Measurements from ENCODE around the gene ME2.
"Not testable (repeated sequence)": the region's sequence is repeated elsewhere in the genome, so short reads cannot be mapped to it uniquely, and the experiment has no call there.

- TF ChIP-seq CTCF (IDR thresholded peaks at IDR 0.05; ENCODE audit: extremely low read depth in 1 of 2, insufficient read depth in 1 of 2, low read depth in 1 of 2, low read length in 2 of 2); POLR2A (IDR thresholded peaks at IDR 0.05; ENCODE audit: low read depth, low read length); EZH2 (IDR thresholded peaks at IDR 0.05; ENCODE audit: borderline replicate concordance, low read depth, low read length, severe bottlenecking); FOS (IDR thresholded peaks at IDR 0.05; ENCODE audit: borderline replicate concordance, insufficient read depth, low read length): not testable (repeated sequence)
These were observed 2.0 kb downstream of the ME2 start for GRCh38 chr18:50880944-50881343.

Measured in endothelial cell of umbilical vein (primary cell).